Measurements from ENCODE around the gene LEO1.
A peak's percentile ranks its signal among the peaks of the same experiment; 100 is the strongest.

GRCh38 chr15:51907136-51907862 lies 64.3 kb downstream of the LEO1 start:
- TF ChIP-seq ZNF274 (IDR thresholded peaks at IDR 0.05; ENCODE audit: insufficient read depth, insufficient read length): no peak
- no peak for TF ChIP-seq MAX (IDR thresholded peaks at IDR 0.05; ENCODE audit: low read depth, low read length)
- no peak for TF ChIP-seq SKIL (IDR thresholded peaks at IDR 0.05; ENCODE audit: low read depth, poor library complexity, severe bottlenecking)
- TF ChIP-seq NR2C2 (IDR thresholded peaks at IDR 0.05; ENCODE audit: borderline replicate concordance, control insufficient read depth, insufficient read length, low read depth): no peak
- 0 out of 6 replicates have a peak, but pooled peaks of 1 of the 3 experiments have one; percentile 4 for TF ChIP-seq CTCF (IDR thresholded peaks at IDR 0.05 in 2 of 3, conservative IDR thresholded peaks at IDR 0.05 in 1 of 3; ENCODE audit: control insufficient read depth in 2 of 3, extremely low read depth in 1 of 3, insufficient read depth in 1 of 3, low read depth in 3 of 3, low read length in 3 of 3)
- TF ChIP-seq RCOR1 (conservative IDR thresholded peaks at IDR 0.05; ENCODE audit: low read depth, low read length): no peak
- TF ChIP-seq EZH2 (IDR thresholded peaks at IDR 0.05; ENCODE audit: borderline replicate concordance, control insufficient read depth, low read depth, low read length): no peak
- no peak for TF ChIP-seq RELB (IDR thresholded peaks at IDR 0.05; ENCODE audit: low read depth)
- no peak for TF ChIP-seq JUNB (IDR thresholded peaks at IDR 0.05)
- no peak for TF ChIP-seq SIN3A (IDR thresholded peaks at IDR 0.05; ENCODE audit: low read depth, low read length)
- no peak for TF ChIP-seq POLR2A (IDR thresholded peaks at IDR 0.05; ENCODE audit: low read depth, low read length)
- TF ChIP-seq SIX5 (IDR thresholded peaks at IDR 0.05; ENCODE audit: low read depth, low read length, severe bottlenecking): no peak
